ENCODE measurements around the gene DAB1.

The DAB1 gene

GRCh38 chr1:56975446-56975845 lies 448.4 kb downstream of the DAB1 start:
- DNase-seq (ENCODE audit: low read depth) = no peak

DNA sequence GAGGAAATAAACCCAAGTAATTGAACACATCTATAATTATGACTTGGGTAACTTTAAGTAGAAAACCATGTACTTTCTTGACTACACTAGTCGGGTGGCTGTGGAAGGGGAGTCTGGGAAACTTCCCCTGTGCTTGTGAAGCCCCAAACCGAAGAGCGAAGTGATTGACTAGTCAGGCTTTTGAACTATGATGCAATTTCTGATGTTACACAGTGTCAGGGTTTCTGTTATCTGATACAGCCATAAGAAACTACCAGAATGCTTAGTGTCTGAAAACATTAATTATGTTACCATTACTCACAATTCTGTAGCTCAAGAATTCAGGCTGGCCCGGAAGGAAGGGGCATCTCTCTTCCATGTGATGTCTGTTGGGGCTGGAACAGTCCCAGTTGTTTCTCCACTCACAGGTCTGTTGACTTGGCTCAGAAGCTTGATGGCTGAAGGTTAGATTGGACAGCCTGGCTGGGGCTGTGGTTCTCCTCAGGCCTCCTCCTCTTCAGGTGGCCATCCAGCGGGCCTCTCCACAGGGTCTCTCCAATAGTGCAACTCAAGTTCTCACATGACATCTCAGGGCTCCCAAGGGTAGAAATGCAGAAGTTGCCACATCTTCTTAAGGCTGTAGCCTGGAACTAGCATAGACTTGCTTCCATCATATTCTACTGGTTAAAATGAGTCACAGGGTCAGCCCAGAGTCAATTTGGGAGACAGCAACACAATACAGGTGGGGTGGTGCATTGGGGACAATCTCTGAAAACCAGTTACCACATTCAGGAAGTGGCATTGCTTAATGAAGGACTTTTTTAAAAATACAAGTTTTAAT lies 449.7 kb downstream of the DAB1 start:
- DNase-seq (ENCODE audit: low read depth) = no peak

- no peak for DNase-seq (ENCODE audit: low read depth)
Measured at GRCh38 chr1:56972976-56973375, 450.9 kb downstream of the DAB1 start.

DNA sequence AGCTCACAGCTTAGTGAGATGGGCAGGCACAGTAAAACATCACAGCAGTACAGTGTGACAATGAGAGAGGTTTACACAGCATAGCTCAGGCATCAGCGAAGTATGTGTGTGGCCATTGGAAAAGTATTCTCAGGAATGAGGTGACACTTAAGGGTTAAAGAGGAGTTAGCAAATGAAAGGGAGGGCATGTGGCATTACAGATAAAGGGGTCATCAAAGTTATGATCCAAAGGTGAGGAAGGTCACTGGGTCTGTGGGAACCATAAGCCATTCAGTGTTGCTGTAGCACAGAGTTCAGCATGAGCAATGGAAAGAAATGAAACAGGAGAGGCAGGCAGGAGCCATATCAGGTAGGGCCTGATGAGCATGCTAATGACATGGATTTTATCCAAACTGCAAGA lies 453.6 kb downstream of the DAB1 start:
- no peak for DNase-seq (ENCODE audit: low read depth)

GRCh38 chr1:56968878-56969495 lies 454.9 kb downstream of the DAB1 start:
- no peak for DNase-seq (ENCODE audit: low read depth)

GRCh38 chr1:56967900-56968832 lies 455.7 kb downstream of the DAB1 start:
- DNase-seq (ENCODE audit: low read depth) = no peak

- no peak for DNase-seq (ENCODE audit: low read depth)
Measured at GRCh38 chr1:56967355-56967754, 456.5 kb downstream of the DAB1 start.

GRCh38 chr1:56966698-56966999 lies 457.2 kb downstream of the DAB1 start:
- no peak for DNase-seq (ENCODE audit: low read depth)

- no peak for DNase-seq (ENCODE audit: low read depth)
Measured at GRCh38 chr1:56965916-56966697, 457.8 kb downstream of the DAB1 start, which contains the start of gene C8B. Gene C8B (minus strand): TSS chr1:56966015. CDS start chr1:56965948, 67 bp downstream.

GRCh38 chr1:56965191-56965590 lies 458.7 kb downstream of the DAB1 start:
- DNase-seq (ENCODE audit: low read depth) = no peak

GRCh38 chr1:56964349-56965017 lies 459.4 kb downstream of the DAB1 start:
- DNase-seq (ENCODE audit: low read depth) = no peak

- DNase-seq (ENCODE audit: low read depth) = no peak
Measured at GRCh38 chr1:56963667-56964066, 460.2 kb downstream of the DAB1 start.

DNA sequence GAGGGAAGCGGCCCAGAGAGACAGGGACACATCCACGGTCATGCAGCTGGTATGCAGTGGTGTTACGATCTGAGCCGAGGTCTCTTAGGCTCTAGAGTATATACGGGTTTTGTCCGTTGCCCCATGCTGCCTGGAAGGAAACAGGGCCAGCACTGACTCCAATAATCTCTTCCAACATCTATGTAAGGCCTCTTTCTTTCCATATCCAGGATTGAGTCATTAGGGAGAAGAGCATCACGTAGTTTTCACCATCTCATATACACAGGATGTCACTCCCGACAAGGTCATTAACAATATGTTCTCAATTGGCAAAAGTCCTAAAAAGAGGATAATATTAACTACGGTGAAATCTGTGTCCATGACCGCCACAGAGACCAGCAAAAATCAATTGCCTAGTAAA lies 462.4 kb downstream of the DAB1 start:
- DNase-seq (ENCODE audit: low read depth) = no peak

- DNase-seq (ENCODE audit: low read depth) = no peak
Measured at GRCh38 chr1:56958526-56958925, 465.3 kb downstream of the DAB1 start.

DNA sequence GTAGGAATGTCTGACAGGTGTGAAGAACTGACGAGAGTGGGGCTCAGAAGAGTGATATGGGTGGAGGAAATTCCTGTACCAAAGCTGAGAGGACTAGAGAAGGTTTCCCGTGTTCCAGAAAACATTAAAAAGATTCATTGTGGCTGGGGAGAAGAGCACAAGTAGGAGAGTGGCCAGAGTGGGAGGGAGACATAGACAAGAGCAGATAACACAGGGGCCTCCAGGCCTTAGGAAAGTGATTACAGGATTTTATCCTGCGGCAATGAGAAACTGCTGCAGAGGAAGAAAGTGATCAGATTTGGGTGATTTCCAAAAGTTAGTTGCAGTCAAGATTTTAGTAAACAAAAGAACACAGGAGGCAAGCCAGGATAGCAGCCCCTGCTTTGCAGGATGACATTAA lies 465.9 kb downstream of the DAB1 start:
- DNase-seq (ENCODE audit: low read depth) = no peak

GRCh38 chr1:56954664-56955063 lies 469.2 kb downstream of the DAB1 start:
- no peak for DNase-seq (ENCODE audit: low read depth)

GRCh38 chr1:56953386-56953785 lies 470.5 kb downstream of the DAB1 start:
- DNase-seq (ENCODE audit: low read depth) = no peak

DNA sequence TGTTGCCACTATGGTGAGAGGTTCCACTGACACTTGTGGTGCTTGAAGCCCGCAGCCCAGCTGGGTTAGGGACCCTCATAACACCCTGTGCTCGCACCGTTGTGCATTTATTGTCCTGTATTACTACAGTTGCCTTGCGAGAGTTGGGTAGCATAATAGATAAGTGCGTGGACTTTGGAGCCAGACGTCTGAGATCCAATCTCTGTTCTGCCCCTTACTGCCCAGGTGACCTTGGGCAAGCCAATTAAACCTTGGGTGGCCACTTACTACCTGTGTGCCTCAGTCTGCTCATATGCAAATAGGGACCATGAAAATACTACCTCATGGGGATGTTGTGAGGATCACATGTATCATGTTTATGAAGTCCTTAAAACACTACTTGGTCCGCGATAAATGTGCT lies 471.4 kb downstream of the DAB1 start:
- no peak for DNase-seq (ENCODE audit: low read depth)

DNA sequence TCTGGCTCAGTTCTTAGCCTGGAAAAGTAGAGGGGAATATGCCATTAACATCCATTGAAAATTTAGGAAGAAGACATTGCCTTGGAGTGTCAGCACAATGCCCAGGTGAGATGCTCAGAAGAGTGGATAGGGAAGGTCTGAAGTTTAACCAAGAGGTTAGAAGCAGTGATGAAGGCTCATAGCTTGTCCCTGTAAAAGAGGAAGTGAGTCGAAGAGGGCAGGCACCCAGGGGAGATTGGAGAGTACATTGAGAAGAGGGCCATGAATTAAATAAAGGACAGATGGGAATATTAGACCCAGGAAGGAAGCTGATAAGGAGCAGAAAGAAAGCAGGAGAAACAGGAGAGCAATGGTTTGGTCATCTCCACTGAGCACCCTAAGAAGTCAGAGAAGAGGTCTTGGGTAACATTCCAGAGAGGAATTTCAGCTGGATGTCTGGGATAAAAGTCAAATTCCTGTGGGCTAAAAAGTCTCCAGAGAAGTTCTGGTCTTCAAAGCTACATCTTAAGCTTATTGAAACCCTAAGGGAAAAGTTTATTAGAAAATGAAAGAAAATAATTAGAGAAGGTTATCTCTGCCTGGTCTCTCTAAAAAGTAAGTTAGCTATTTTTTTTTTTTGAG lies 475.3 kb downstream of the DAB1 start:
- DNase-seq (ENCODE audit: low read depth) = no peak

All from activated gamma-delta T cell treated with anti-CD3 and anti-CD28 coated beads, Interleukin-2, amount 50 U/mL, for 16 hours (primary cell).